Glutamatergic neuron (in vitro differentiated cells): Measurements from ENCODE around the gene ZNF384. TPM values are rescaled to one million over a fixed set of nuclear protein-coding genes. Genes with fewer than 3 reads are reported as not detected.

Experiments
- DNase-seq: peaks from one replicate; pipeline ENCODE4 v3.0.0; 2022
- H3K27ac Mint-ChIP-seq: one replicate; pipeline ENCODE4 v1.8.0; 2020; ENCODE audit warnings: mild to moderate bottlenecking, mixed read lengths, inconsistent platforms; ENCODE audit not compliant: unreplicated experiment
- H3K27me3 Mint-ChIP-seq: one replicate; pipeline ENCODE4 v1.8.0; 2020; ENCODE audit warnings: mild to moderate bottlenecking, moderate library complexity, mixed read lengths, inconsistent platforms; ENCODE audit not compliant: unreplicated experiment
- H3K36me3 Mint-ChIP-seq: one replicate; pipeline ENCODE4 v1.8.0; 2020; ENCODE audit warnings: mild to moderate bottlenecking, mixed read lengths, inconsistent platforms; ENCODE audit not compliant: unreplicated experiment
- H3K4me1 Mint-ChIP-seq: one replicate; pipeline ENCODE4 v1.8.0; 2020; ENCODE audit warnings: mild to moderate bottlenecking, low read depth, mixed read lengths, inconsistent platforms; ENCODE audit not compliant: unreplicated experiment
- H3K4me3 Mint-ChIP-seq: one replicate; pipeline ENCODE4 v1.8.0; 2020; ENCODE audit warnings: mild to moderate bottlenecking, mixed read lengths, inconsistent platforms; ENCODE audit not compliant: unreplicated experiment
- H3K9me3 Mint-ChIP-seq: one replicate; pipeline ENCODE4 v1.8.0; 2020; ENCODE audit warnings: mild to moderate bottlenecking, moderate library complexity, mixed read lengths, inconsistent platforms; ENCODE audit not compliant: unreplicated experiment
- total RNA-seq: library from RNA; stranded (reverse); fragmentation: NEBNext Ultra II Directional; extraction: Animal tissue kit (Norgen Biotek cat#: 25700); gene quantifications from one replicate; pipeline ENCODE4 v1.2.1, GENCODE V29; 2021; ENCODE audit not compliant: unreplicated experiment
- TF ChIP-seq, protein P1 (sequence below): fragments of 200-600 bp; sonication (generic); IDR thresholded peaks from one replicate; pipeline ENCODE4 v1.5.0; 2021; ENCODE audit not compliant: partially characterized antibody, unreplicated experiment

The ZNF384 gene
- total RNA-seq, 1 donor from 2014 or later = 83.2 TPM

DNA sequence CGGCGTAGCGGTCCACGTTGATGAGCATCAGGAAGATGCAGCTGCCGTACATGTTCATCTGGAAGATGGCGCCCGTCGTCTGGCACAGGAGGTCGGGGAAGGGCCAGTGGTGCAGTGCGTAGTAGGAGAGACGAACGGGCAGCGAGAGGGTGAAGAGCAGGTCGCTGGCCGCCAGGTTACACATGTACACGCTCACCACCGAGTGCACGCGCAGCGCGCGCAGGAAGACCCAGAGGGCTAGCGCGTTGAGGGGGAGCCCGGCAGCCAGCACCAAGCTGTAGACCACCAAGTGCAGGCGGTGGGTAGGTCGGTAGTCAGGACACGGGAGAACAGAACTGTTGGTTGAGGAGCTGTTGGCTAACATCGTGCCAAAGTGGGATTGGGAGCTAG lies 68.3 kb downstream of the ZNF384 start:
- Mint-ChIP-seq H3K27me3 (peaks cover 4% of the 10 kb centered on the region), H3K27ac (no peak overlapping the region), H3K9me3 (peaks cover 5% of the 10 kb centered on the region), H3K36me3 (no peaks in the 10 kb centered on the region), H3K4me3 (no peak overlapping the region), H3K4me1 (peaks cover 3% of the 10 kb centered on the region)
- DNase-seq = no peak
- TF ChIP-seq, protein P1, sequence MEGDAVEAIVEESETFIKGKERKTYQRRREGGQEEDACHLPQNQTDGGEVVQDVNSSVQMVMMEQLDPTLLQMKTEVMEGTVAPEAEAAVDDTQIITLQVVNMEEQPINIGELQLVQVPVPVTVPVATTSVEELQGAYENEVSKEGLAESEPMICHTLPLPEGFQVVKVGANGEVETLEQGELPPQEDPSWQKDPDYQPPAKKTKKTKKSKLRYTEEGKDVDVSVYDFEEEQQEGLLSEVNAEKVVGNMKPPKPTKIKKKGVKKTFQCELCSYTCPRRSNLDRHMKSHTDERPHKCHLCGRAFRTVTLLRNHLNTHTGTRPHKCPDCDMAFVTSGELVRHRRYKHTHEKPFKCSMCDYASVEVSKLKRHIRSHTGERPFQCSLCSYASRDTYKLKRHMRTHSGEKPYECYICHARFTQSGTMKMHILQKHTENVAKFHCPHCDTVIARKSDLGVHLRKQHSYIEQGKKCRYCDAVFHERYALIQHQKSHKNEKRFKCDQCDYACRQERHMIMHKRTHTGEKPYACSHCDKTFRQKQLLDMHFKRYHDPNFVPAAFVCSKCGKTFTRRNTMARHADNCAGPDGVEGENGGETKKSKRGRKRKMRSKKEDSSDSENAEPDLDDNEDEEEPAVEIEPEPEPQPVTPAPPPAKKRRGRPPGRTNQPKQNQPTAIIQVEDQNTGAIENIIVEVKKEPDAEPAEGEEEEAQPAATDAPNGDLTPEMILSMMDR = no peak

DNA sequence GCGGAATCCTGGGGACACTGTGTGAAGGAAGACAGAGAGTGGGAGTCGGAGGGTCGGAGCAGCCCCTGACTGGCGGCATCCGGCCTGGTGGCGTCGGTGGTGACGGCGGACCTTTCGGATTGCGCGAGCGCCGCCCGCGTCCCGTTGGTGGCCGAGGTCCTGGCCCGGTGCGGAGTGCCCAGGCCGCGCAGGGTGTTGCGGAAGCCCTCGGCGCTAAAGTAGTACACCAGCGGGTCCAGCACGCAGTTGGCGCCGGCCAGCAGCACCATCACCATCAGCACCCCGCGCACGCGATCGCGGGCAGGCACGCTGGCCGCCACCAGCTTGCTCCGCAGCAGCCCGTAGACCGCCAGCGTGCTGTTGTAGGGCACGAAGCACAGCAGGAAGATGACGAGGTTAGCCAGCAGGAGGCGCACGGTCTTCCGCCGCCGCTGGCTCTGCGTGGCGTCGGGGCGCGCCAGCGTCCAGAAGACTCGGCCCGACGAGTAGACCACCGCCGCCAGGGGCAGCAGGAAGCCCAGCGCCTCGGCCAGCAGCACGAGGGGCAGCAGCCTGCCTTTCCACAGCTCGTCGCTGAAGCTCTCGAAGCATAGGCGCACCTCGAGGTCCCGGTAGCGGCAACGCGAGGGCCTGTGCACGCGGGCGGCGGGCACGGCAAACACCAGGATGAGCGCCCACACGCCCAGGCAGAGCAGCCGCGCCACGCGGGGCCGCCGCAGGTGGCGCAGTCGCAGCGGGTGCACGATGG lies 68.9 kb downstream of the ZNF384 start:
- Mint-ChIP-seq H3K4me3 (peak overlapping the region; percentile 40), H3K27ac (no peak overlapping the region), H3K9me3 (peaks cover 5% of the 10 kb centered on the region), H3K27me3 (peaks cover 4% of the 10 kb centered on the region), H3K4me1 (peaks cover 3% of the 10 kb centered on the region), H3K36me3 (no peaks in the 10 kb centered on the region)
- TF ChIP-seq, protein P1 = peak; percentile 92
- peak; percentile 91 for DNase-seq

DNA sequence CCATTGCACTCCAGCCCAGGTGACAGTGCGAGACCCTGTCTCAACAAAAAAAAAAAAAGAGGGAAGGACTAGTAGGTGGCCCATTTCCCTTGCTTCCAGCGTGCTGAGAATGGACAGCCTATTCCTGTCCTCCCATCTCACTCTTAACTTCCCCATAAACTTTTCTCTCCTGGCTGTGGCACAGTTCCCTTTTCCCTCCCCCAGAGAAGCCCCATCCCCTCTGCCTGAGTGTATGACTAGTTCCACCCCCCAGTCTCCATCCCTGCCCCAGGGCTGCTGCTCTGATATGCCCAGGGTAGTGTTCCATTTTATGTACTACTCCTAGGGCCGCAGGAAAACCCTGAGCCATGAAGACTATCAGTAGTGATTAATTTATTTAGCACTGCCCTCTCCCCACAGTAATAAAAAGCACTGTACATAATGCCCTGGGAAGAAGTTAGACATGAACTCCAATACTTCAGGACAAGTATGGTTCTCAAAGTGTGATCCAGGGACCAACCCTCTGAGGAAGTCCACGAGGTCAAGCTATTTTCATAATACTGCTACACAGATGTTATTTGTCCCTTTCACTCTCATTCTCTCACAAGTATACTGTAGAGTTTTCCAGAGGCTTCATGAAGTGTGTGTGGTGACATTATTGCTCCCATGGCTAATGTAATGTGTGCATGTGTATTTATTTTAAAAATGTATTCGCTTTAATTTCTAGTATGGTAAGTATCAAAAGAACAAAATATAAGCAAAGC lies 70.5 kb downstream of the ZNF384 start:
- Mint-ChIP-seq H3K36me3 (peaks cover 5% of the 10 kb centered on the region), H3K4me1 (peaks cover 3% of the 10 kb centered on the region), H3K27ac (peak overlapping the region; percentile 64), H3K4me3 (peak overlapping the region; percentile 61), H3K9me3 (peaks cover 12% of the 10 kb centered on the region), H3K27me3 (peaks cover 7% of the 10 kb centered on the region)
- TF ChIP-seq, protein P1 = no peak
- no peak for DNase-seq

Other genes starting within 250 kb of the ZNF384 start
- gene CD27, start 244.4 kb downstream of the ZNF384 start, total RNA-seq = not detected
- gene TAPBPL, start 237.3 kb downstream of the ZNF384 start, total RNA-seq = 0.96 TPM
- 14.0 TPM for gene VAMP1, start 218.7 kb downstream of the ZNF384 start, total RNA-seq
- gene MRPL51, start 196.1 kb downstream of the ZNF384 start, total RNA-seq = 138 TPM
- gene NCAPD2, start 195.3 kb downstream of the ZNF384 start, total RNA-seq = 29.3 TPM
- gene GAPDH, start 154.9 kb downstream of the ZNF384 start, total RNA-seq = 2,124 TPM
- gene IFFO1, start 133.3 kb downstream of the ZNF384 start, total RNA-seq = 50.3 TPM
- gene NOP2, start 121.1 kb downstream of the ZNF384 start, total RNA-seq = 53.5 TPM
- gene CHD4, start 82.0 kb downstream of the ZNF384 start, total RNA-seq = 957 TPM
- gene LPAR5, start 53.4 kb downstream of the ZNF384 start, total RNA-seq = not detected
- gene ACRBP, start 41.9 kb downstream of the ZNF384 start, total RNA-seq = 2.5 TPM
- gene ING4, start 26.3 kb downstream of the ZNF384 start, total RNA-seq = 76.9 TPM
- 48.8 TPM for gene PIANP, start 11.4 kb upstream of the ZNF384 start, total RNA-seq
- 25.9 TPM for gene COPS7A, start 34.7 kb upstream of the ZNF384 start, total RNA-seq
- gene MLF2, start 63.8 kb upstream of the ZNF384 start, total RNA-seq = 228 TPM
- gene PTMS, start 77.0 kb upstream of the ZNF384 start, total RNA-seq = 966 TPM
- 7.3 TPM for gene LAG3, start 83.1 kb upstream of the ZNF384 start, total RNA-seq
- 0.17 TPM for gene CD4, start 100.2 kb upstream of the ZNF384 start, total RNA-seq
- 145 TPM for gene GPR162, start 132.4 kb upstream of the ZNF384 start, total RNA-seq
- 58.4 TPM for gene P3H3, start 139.0 kb upstream of the ZNF384 start, total RNA-seq
- gene GNB3, start 151.6 kb upstream of the ZNF384 start, total RNA-seq = 45.7 TPM
- 5.2 TPM for gene CDCA3, start 161.9 kb upstream of the ZNF384 start, total RNA-seq
- gene USP5, start 162.8 kb upstream of the ZNF384 start, total RNA-seq = 141 TPM
- gene TPI1, start 178.2 kb upstream of the ZNF384 start, total RNA-seq = 663 TPM
- 4.3 TPM for gene SPSB2, start 183.9 kb upstream of the ZNF384 start, total RNA-seq
- gene LRRC23, start 215.4 kb upstream of the ZNF384 start, total RNA-seq = 2.6 TPM
- gene ENO2, start 225.2 kb upstream of the ZNF384 start, total RNA-seq = 182 TPM
- gene ATN1, start 238.6 kb upstream of the ZNF384 start, total RNA-seq = 94.6 TPM